Lung (tissue), 12 donors: ENCODE measurements around the gene ZNF576. TPM values are rescaled to one million over a fixed set of nuclear protein-coding genes. Genes with fewer than 3 reads are reported as not detected.

Experiments used
- ATAC-seq: fragments of 200-7000 bp; cut with Tn5 transposase; one replicate; pipeline ENCODE4 v1.9.1; 2020; ENCODE audit warnings: moderate number of reproducible peaks; ENCODE audit not compliant: insufficient read depth, low FRiP score
- DNase-seq, 3 donors: peaks; one replicate each; pipeline ENCODE4 v3.0.0-alpha.2; 2013 to 2017
- H3K27ac ChIP-seq, 2 donors: one replicate each; pipeline ENCODE4 v1.5.1; 2013; ENCODE audit warnings: mild to moderate bottlenecking in 2 of 2, moderate library complexity in 2 of 2, control low read depth in 1 of 2, inconsistent platforms in 1 of 2, low read depth in 1 of 2, low read length in 1 of 2
- H3K27me3 ChIP-seq, 3 donors: one replicate each; pipeline ENCODE4 v1.5.1; 2013; ENCODE audit warnings: low read length in 2 of 3; ENCODE audit not compliant: control insufficient read depth in 3 of 3, insufficient read depth in 3 of 3
- H3K36me3 ChIP-seq, 4 donors: one replicate each; pipeline ENCODE4 v1.5.1; 2013; ENCODE audit warnings: low read length in 4 of 4, mild to moderate bottlenecking in 1 of 4, moderate library complexity in 1 of 4; ENCODE audit not compliant: control insufficient read depth in 4 of 4, insufficient read depth in 4 of 4
- H3K4me1 ChIP-seq, 5 donors: one replicate each; pipeline ENCODE4 v1.5.1; 2013; ENCODE audit warnings: low read length in 5 of 5, mild to moderate bottlenecking in 2 of 5, moderate library complexity in 1 of 5; ENCODE audit not compliant: control insufficient read depth in 5 of 5, insufficient read depth in 5 of 5
- H3K4me3 ChIP-seq: one replicate; pipeline ENCODE4 v1.5.1; 2013; ENCODE audit warnings: mild to moderate bottlenecking, control low read depth, moderate library complexity
- H3K9ac ChIP-seq, 2 donors: one replicate each; pipeline ENCODE4 v1.5.1; 2013; ENCODE audit warnings: low read length in 2 of 2, control low read depth in 1 of 2; ENCODE audit not compliant: insufficient read depth in 1 of 2
- H3K9me3 ChIP-seq, 4 donors: one replicate each; pipeline ENCODE4 v1.5.1; 2013; ENCODE audit warnings: low read length in 3 of 4, mild to moderate bottlenecking in 1 of 4, moderate library complexity in 1 of 4; ENCODE audit not compliant: control insufficient read depth in 4 of 4, insufficient read depth in 3 of 4
- CTCF ChIP-seq: IDR thresholded peaks from 2 replicates; pipeline ENCODE4 v1.5.1; 2012; ENCODE audit warnings: mild to moderate bottlenecking; ENCODE audit errors: control extremely low read depth, extremely low read depth
- WGBS, 2 donors: extraction: QIAGEN DNeasy Blood & Tissue Kit; methylation state at CpG; one replicate each; pipeline ENCODE4 v1.1.7; 2013; 5-methylcytosine and 5-hydroxymethylcytosine counted together
- polyA plus RNA-seq, 2 donors: library from polyadenylated mRNA; stranded (reverse); fragments of 200-250 nt; gene quantifications; one replicate each; pipeline ENCODE4 v1.2.1, GENCODE V29; 2013
- total RNA-seq, 2 donors: library from RNA; depleted of rRNA in 1 of 2; stranded (reverse); fragments of >200 nt in 1 of 2; gene quantifications; one replicate each; pipeline ENCODE4 v1.2.1, GENCODE V29; 2014 to 2021
- donor health status: control.
- donor health status: control.
- donor health status: Bipolar disorder and iron deficiency.
- donor health status: healthy.
- donor health status: DM: yes; HTN: yes; CAD: no.

The ZNF576 gene
- total and polyA plus RNA-seq, 4 donors: 5.8 to 17.2 (median 12.3) TPM

DNA sequence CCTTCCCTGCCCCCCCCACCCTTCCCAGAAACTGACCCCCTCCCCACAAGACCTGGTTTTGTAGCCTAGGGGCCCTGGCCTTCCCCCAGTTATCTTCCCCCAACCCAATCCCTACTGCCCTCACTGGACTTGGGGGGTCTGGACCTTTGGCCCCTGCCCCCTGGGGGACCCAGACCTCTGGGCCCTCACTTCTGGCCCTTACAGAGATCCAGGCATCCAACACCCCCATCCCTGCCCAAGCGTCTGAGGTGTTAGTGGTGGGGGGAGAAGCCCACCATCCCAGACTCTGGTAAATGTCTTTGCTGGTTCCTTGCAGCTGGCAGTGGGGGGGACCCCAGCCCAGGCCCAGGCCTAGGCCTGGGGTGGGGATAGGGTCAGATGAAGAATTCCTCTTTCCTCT lies 26.6 kb downstream of the ZNF576 start:
- Histone ChIP-seq H3K9ac (no peak overlapping the region), H3K4me3 (no peak overlapping the region), H3K36me3 (no peaks in the 10 kb centered on the region), H3K27ac (no peak overlapping the region), H3K4me1 (peaks cover 0 to 15% (median 6%) of the 10 kb centered on the region in 5 donors), H3K27me3 (no peaks in the 10 kb centered on the region), H3K9me3 (peaks cover 0 to 1% (median 0%) of the 10 kb centered on the region in 4 donors)
- no peak for ATAC-seq
- DNase-seq: no peak
- 94 to 100% methylated on average over 1 of the region's 1 CpG for WGBS, 2 donors
- no peak for TF ChIP-seq CTCF

- DNase-seq: no peak
- Histone ChIP-seq H3K36me3 (no peaks in the 10 kb centered on the region), H3K9me3 (peaks cover 0 to under 1% (median 0%) of the 10 kb centered on the region in 4 donors), H3K4me3 (no peak overlapping the region), H3K4me1 (peaks cover 0 to 7% (median 0%) of the 10 kb centered on the region in 5 donors), H3K27me3 (no peaks in the 10 kb centered on the region), H3K9ac (no peak overlapping the region), H3K27ac (no peak overlapping the region)
- WGBS, 2 donors: 85 to 94% methylated on average over 35 of the region's 35 CpGs
- no peak for ATAC-seq
- no peak for TF ChIP-seq CTCF
Observed at GRCh38 chr19:43623889-43624670, 27.7 kb downstream of the ZNF576 start.

GRCh38 chr19:43624933-43625332 lies 28.5 kb downstream of the ZNF576 start:
- WGBS, 2 donors: 22 to 49% methylated on average over 30 of the region's 30 CpGs
- no peak for ATAC-seq
- Histone ChIP-seq H3K9me3 (no peaks in the 10 kb centered on the region), H3K4me3 (no peak overlapping the region), H3K9ac (no peak overlapping the region), H3K27ac (no peak overlapping the region), H3K36me3 (no peaks in the 10 kb centered on the region), H3K27me3 (no peaks in the 10 kb centered on the region), H3K4me1 (peaks cover 0 to 6% (median 0%) of the 10 kb centered on the region in 5 donors)
- no peak for TF ChIP-seq CTCF
- DNase-seq: peak in 1 of 3 donors; percentile 41
